ENCODE results near the gene TRIOBP. TPM values are rescaled to one million over a fixed set of nuclear protein-coding genes. Genes with fewer than 3 reads are reported as not detected.

Gene TRIOBP
- total RNA-seq, 2 experiments from 2014 or later = 41.4 to 44.4 TPM

- Mint-ChIP-seq H3K4me3 (peak overlapping the region; percentile 91), H3K4me1 (peaks cover 37% of the 10 kb centered on the region), H3K27me3 (no peaks in the 10 kb centered on the region), H3K27ac (peak overlapping the region; percentile 74), H3K9me3 (no peaks in the 10 kb centered on the region), H3K36me3 (peaks cover 8% of the 10 kb centered on the region)
- no peak for DNase-seq
- no peak for ATAC-seq (ENCODE audit: low read depth)
- POLR2A ChIA-PET = interaction anchor here (0.6 to 9.9 kb wide), 11 partner anchors 11 to 994 kb away, joined by 3 to 216 read pairs (median 11); partner anchors contain the start of genes GGA1, LGALS1, NOL12 and SH3BP1
Observed at GRCh38 chr22:37659066-37659896, 37.6 kb upstream of the TRIOBP start.

GRCh38 chr22:37659897-37660708, 36.7 kb upstream of the TRIOBP start:
- Mint-ChIP-seq H3K27me3 (no peaks in the 10 kb centered on the region), H3K4me1 (peaks cover 39% of the 10 kb centered on the region), H3K36me3 (peaks cover 4% of the 10 kb centered on the region), H3K9me3 (no peaks in the 10 kb centered on the region), H3K4me3 (peak overlapping the region; percentile 91), H3K27ac (peak overlapping the region; percentile 74)
- DNase-seq (no peak), ATAC-seq (ENCODE audit: low read depth) (no peak)
- POLR2A ChIA-PET = interaction anchor here (0.6 to 9.9 kb wide), 4 partner anchors 18 to 993 kb away, joined by 5 to 216 read pairs (median 29); partner anchors contain the start of genes GGA1, LGALS1 and NOL12

GRCh38 chr22:37660709-37661045, 36.2 kb upstream of the TRIOBP start:
- H3K27me3 Mint-ChIP-seq = no peaks in the 10 kb centered on the region
- peaks cover 39% of the 10 kb centered on the region for H3K4me1 Mint-ChIP-seq
- H3K4me3 Mint-ChIP-seq = peak overlapping the region; percentile 91
- no peaks in the 10 kb centered on the region for H3K9me3 Mint-ChIP-seq
- H3K36me3 Mint-ChIP-seq = peaks cover 4% of the 10 kb centered on the region
- POLR2A ChIA-PET = interaction anchor here (0.5 to 9.9 kb wide), 4 partner anchors 17 to 38 kb away, joined by 3 to 216 read pairs (median 4); partner anchors contain the start of genes LGALS1 and NOL12
- no peak overlapping the region for H3K27ac Mint-ChIP-seq
- ATAC-seq (ENCODE audit: low read depth) = no peak
- DNase-seq = no peak

GRCh38 chr22:37661160-37661924, 35.5 kb upstream of the TRIOBP start:
- H3K4me1 Mint-ChIP-seq = peaks cover 40% of the 10 kb centered on the region
- no peak for ATAC-seq (ENCODE audit: low read depth)
- POLR2A ChIA-PET = interaction anchor here (0.5 to 9.9 kb wide), 5 partner anchors 17 to 52 kb away, joined by 3 to 216 read pairs (median 4); partner anchors contain the start of genes LGALS1 and NOL12
- H3K27me3 Mint-ChIP-seq = no peaks in the 10 kb centered on the region
- peaks cover 4% of the 10 kb centered on the region for H3K36me3 Mint-ChIP-seq
- H3K27ac Mint-ChIP-seq = no peak overlapping the region
- peak overlapping the region; percentile 91 for H3K4me3 Mint-ChIP-seq
- no peak for DNase-seq
- no peaks in the 10 kb centered on the region for H3K9me3 Mint-ChIP-seq

GRCh38 chr22:37662039-37662438, 34.8 kb upstream of the TRIOBP start:
- Mint-ChIP-seq H3K9me3 (no peaks in the 10 kb centered on the region), H3K4me3 (no peak overlapping the region), H3K4me1 (peaks cover 40% of the 10 kb centered on the region), H3K27me3 (no peaks in the 10 kb centered on the region), H3K36me3 (peaks cover 8% of the 10 kb centered on the region), H3K27ac (peak overlapping the region; percentile 4)
- POLR2A ChIA-PET = interaction anchor here (1.6 to 9.9 kb wide), 2 partner anchors 16 to 53 kb away, joined by 4 to 216 read pairs; partner anchors contain the start of genes LGALS1 and NOL12
- no peak for ATAC-seq (ENCODE audit: low read depth)
- no peak for DNase-seq

GRCh38 chr22:37663521-37664140, 33.2 kb upstream of the TRIOBP start:
- DNase-seq (no peak), ATAC-seq (ENCODE audit: low read depth) (no peak)
- POLR2A ChIA-PET = interaction anchor here (0.6 to 9.9 kb wide), 5 partner anchors 14 to 189 kb away, joined by 3 to 216 read pairs (median 3); partner anchors contain the start of genes LGALS1 and NOL12
- H3K4me3 Mint-ChIP-seq = no peak overlapping the region
- peaks cover 8% of the 10 kb centered on the region for H3K36me3 Mint-ChIP-seq
- no peaks in the 10 kb centered on the region for H3K27me3 Mint-ChIP-seq
- H3K27ac Mint-ChIP-seq = no peak overlapping the region
- H3K4me1 Mint-ChIP-seq = peaks cover 34% of the 10 kb centered on the region
- no peaks in the 10 kb centered on the region for H3K9me3 Mint-ChIP-seq

- H3K36me3 Mint-ChIP-seq = peaks cover 6% of the 10 kb centered on the region
- ATAC-seq (ENCODE audit: low read depth) = no peak
- no peak overlapping the region for H3K4me3 Mint-ChIP-seq
- POLR2A ChIA-PET = interaction anchor here (0.7 to 9.9 kb wide), 2 partner anchors 14 to 188 kb away, joined by 3 to 216 read pairs; partner anchors contain the start of genes LGALS1 and NOL12
- H3K27ac Mint-ChIP-seq = no peak overlapping the region
- no peaks in the 10 kb centered on the region for H3K27me3 Mint-ChIP-seq
- peaks cover 33% of the 10 kb centered on the region for H3K4me1 Mint-ChIP-seq
- no peak for DNase-seq
- H3K9me3 Mint-ChIP-seq = no peaks in the 10 kb centered on the region
Observed at GRCh38 chr22:37664249-37665101, 32.4 kb upstream of the TRIOBP start.

GRCh38 chr22:37665487-37665886, 31.4 kb upstream of the TRIOBP start:
- DNase-seq = no peak
- POLR2A ChIA-PET = no interaction called here
- H3K27me3 Mint-ChIP-seq = no peaks in the 10 kb centered on the region

GRCh38 chr22:37669586-37669985, 27.3 kb upstream of the TRIOBP start:
- POLR2A ChIA-PET = interaction anchor here (18.0 kb wide), 1 partner anchor 9 kb away, joined by 216 read pairs; the partner anchor contains the start of gene PDXP
- Mint-ChIP-seq H3K4me3 (no peak overlapping the region), H3K36me3 (peaks cover 4% of the 10 kb centered on the region), H3K27me3 (no peaks in the 10 kb centered on the region), H3K4me1 (peaks cover 26% of the 10 kb centered on the region), H3K9me3 (no peaks in the 10 kb centered on the region), H3K27ac (no peak overlapping the region)
- DNase-seq (no peak), ATAC-seq (ENCODE audit: low read depth) (no peak)

More at GRCh38 chr22:37665487-37665886, 31.4 kb upstream of the TRIOBP start:
- Mint-ChIP-seq H3K9me3 (no peaks in the 10 kb centered on the region), H3K4me1 (peaks cover 25% of the 10 kb centered on the region), H3K27ac (no peak overlapping the region), H3K36me3 (peaks cover 4% of the 10 kb centered on the region), H3K4me3 (no peak overlapping the region)
- no peak for ATAC-seq (ENCODE audit: low read depth)

GRCh38 chr22:37672206-37672919, 24.5 kb upstream of the TRIOBP start:
- Mint-ChIP-seq H3K27me3 (no peaks in the 10 kb centered on the region), H3K36me3 (peaks cover 4% of the 10 kb centered on the region), H3K9me3 (no peaks in the 10 kb centered on the region), H3K27ac (peak overlapping the region; percentile 69), H3K4me3 (peak overlapping the region; percentile 53), H3K4me1 (peaks cover 24% of the 10 kb centered on the region)
- no peak for ATAC-seq (ENCODE audit: low read depth)
- POLR2A ChIA-PET = interaction anchor here (1.1 to 18.0 kb wide), 6 partner anchors 9 to 63 kb away, joined by 3 to 216 read pairs (median 4); partner anchors contain the start of genes NOL12 and PDXP
- no peak for DNase-seq

GRCh38 chr22:37672920-37673455, 23.9 kb upstream of the TRIOBP start:
- Mint-ChIP-seq H3K27me3 (no peaks in the 10 kb centered on the region), H3K9me3 (no peaks in the 10 kb centered on the region), H3K27ac (peak overlapping the region; percentile 69), H3K36me3 (peaks cover 6% of the 10 kb centered on the region), H3K4me3 (peak overlapping the region; percentile 53), H3K4me1 (peaks cover 28% of the 10 kb centered on the region)
- POLR2A ChIA-PET = interaction anchor here (0.6 to 18.0 kb wide), 7 partner anchors 9 to 64 kb away, joined by 3 to 216 read pairs (median 3); partner anchors contain the start of genes GGA1, NOL12, PDXP and SH3BP1
- DNase-seq = no peak
- no peak for ATAC-seq (ENCODE audit: low read depth)

Data from activated naive CD8-positive, alpha-beta T cell treated with anti-CD3 and anti-CD28 coated beads, Interleukin-2, amount 10 ng/mL, durations not matched to agents 7 days and 5 days (primary cell).